K562 (cell line): ENCODE results near the gene PILRA. TPM values are rescaled to one million over a fixed set of nuclear protein-coding genes. Genes with fewer than 3 reads are reported as not detected.

ENCODE experiments used
- ARID1B ChIP-seq: fragments of 450-650 bp; IDR thresholded peaks from 2 replicates; pipeline ENCODE4 v1.6.1; 2016; ENCODE audit warnings: antibody characterized with exemption, mild to moderate bottlenecking, inconsistent platforms
- ARID2 ChIP-seq: fragments of 450-650 bp; IDR thresholded peaks from 2 replicates; pipeline ENCODE4 v1.6.1; 2017; ENCODE audit warnings: antibody characterized with exemption, mild to moderate bottlenecking
- BCL6 ChIP-seq: fragments of 250-450 bp; sonication (Bioruptor Pico); IDR thresholded peaks from 2 replicates; pipeline ENCODE4 v1.4.0; 2020
- ETV5 ChIP-seq: sonication (generic); formaldehyde crosslinking; IDR thresholded peaks from 2 replicates; pipeline ENCODE4 v1.4.0; 2020; ENCODE audit warnings: low read depth, mild to moderate bottlenecking, missing genetic modification reagents
- FOXJ3 ChIP-seq: sonication (generic); formaldehyde crosslinking; IDR thresholded peaks from 2 replicates; pipeline ENCODE4 v1.4.0; 2020; ENCODE audit warnings: mild to moderate bottlenecking, missing genetic modification reagents
- GTF2E2 ChIP-seq: fragments of 200-800 bp; sonication (Bioruptor generic); IDR thresholded peaks from 2 replicates; pipeline ENCODE4 v1.6.1; 2016; ENCODE audit warnings: missing genetic modification characterization, missing compliant biosample characterization
- HDAC3 ChIP-seq: fragments of 450-650 bp; IDR thresholded peaks from 2 replicates; pipeline ENCODE4 v1.6.1; 2018; ENCODE audit warnings: borderline replicate concordance, mild to moderate bottlenecking, moderate library complexity; ENCODE audit not compliant: partially characterized antibody
- HNRNPUL1 ChIP-seq: fragments of 200-400 bp; formaldehyde crosslinking; IDR thresholded peaks from 2 replicates; pipeline ENCODE4 v1.6.1; 2017; ENCODE audit warnings: low read length
- MYC ChIP-seq, 2 experiments: fragments of 250-450 bp in 1 of 2; sonication (Bioruptor Pico) in 1 of 2; IDR thresholded peaks; 2 replicates each; pipeline versions ENCODE4 v1.5.1 to v1.6.1; 2012 to 2021; ENCODE audit warnings: low read depth in 2 of 2, borderline replicate concordance in 1 of 2, improper control_type of control experiment in 1 of 2, low read length in 1 of 2, mild to moderate bottlenecking in 1 of 2, moderate library complexity in 1 of 2
- NR2C2 ChIP-seq, 2 experiments: fragments of 200-800 bp in 1 of 2; sonication (Bioruptor generic) in 1 of 2; sonication (generic) in 1 of 2; formaldehyde crosslinking in 1 of 2; IDR thresholded peaks; 2 replicates each; pipeline versions ENCODE4 v1.6.1 to v1.8.0; 2016 to 2022; ENCODE audit warnings: mild to moderate bottlenecking in 1 of 2, missing compliant biosample characterization in 1 of 2, missing genetic modification characterization in 1 of 2, missing genetic modification reagents in 1 of 2
- OTX1 ChIP-seq: fragments of 450-650 bp; formaldehyde crosslinking; IDR thresholded peaks from 2 replicates; pipeline ENCODE4 v1.4.0; 2022; ENCODE audit warnings: mild to moderate bottlenecking
- POLR2B ChIP-seq: fragments of 450-650 bp; IDR thresholded peaks from 2 replicates; pipeline ENCODE4 v1.6.1; 2018; ENCODE audit warnings: low read depth; ENCODE audit not compliant: partially characterized antibody
- RB1 ChIP-seq: fragments of 450-650 bp; IDR thresholded peaks from 2 replicates; pipeline ENCODE4 v1.6.1; 2017; ENCODE audit warnings: low read depth, mild to moderate bottlenecking
- SIN3B ChIP-seq: fragments of 450-650 bp; IDR thresholded peaks from 2 replicates; pipeline ENCODE4 v1.6.1; 2017; ENCODE audit warnings: low read depth, mild to moderate bottlenecking, moderate library complexity
- SMAD3 ChIP-seq: fragments of 450-650 bp; formaldehyde crosslinking; conservative IDR thresholded peaks from 2 replicates; pipeline ENCODE4 v1.4.0; 2020; ENCODE audit warnings: mild to moderate bottlenecking
- TAF1 ChIP-seq: IDR thresholded peaks from 2 replicates; pipeline ENCODE4 v1.6.1; 2011; ENCODE audit warnings: mild to moderate bottlenecking, low read length, moderate library complexity; ENCODE audit not compliant: insufficient read depth, control insufficient read depth, severe bottlenecking; ENCODE audit errors: extremely low read depth
- ZNF12 ChIP-seq: sonication (generic); formaldehyde crosslinking; IDR thresholded peaks from 2 replicates; pipeline ENCODE4 v1.4.0; 2020; ENCODE audit warnings: mild to moderate bottlenecking, missing genetic modification reagents
- ZNF324 ChIP-seq: fragments of 250-450 bp; sonication (Bioruptor Pico); IDR thresholded peaks from 2 replicates; pipeline ENCODE4 v1.4.0; 2020; ENCODE audit warnings: mild to moderate bottlenecking
- ZNF778 ChIP-seq: fragments of 450-650 bp; formaldehyde crosslinking; IDR thresholded peaks from 2 replicates; pipeline ENCODE4 v1.4.0; 2020; ENCODE audit warnings: mild to moderate bottlenecking, moderate library complexity
- ZNF785 ChIP-seq: fragments of 250-450 bp; sonication (Bioruptor Pico); IDR thresholded peaks from 2 replicates; pipeline ENCODE4 v1.4.0; 2020; ENCODE audit warnings: mild to moderate bottlenecking
- polyA plus RNA-seq, 8 experiments: library from polyadenylated mRNA; depleted of rRNA in 4 of 8; stranded (reverse) in 5 of 8; unstranded in 3 of 8; fragments of >200 nt; fragmentation: Nextera tagmentation in 2 of 8; fragmentation: Illumina TruSeq in 1 of 8; extraction: Ambion mirVana in 2 of 8; extraction: Trizol in 1 of 8; gene quantifications; 2 replicates each; pipeline versions ENCODE4 v1.2.1 to v1.2.3, GENCODE V29; 2011 to 2014; ENCODE audit warnings: inconsistent platforms in 1 of 8, missing spikeins in 1 of 8
- total RNA-seq, 7 experiments: library from RNA; depleted of rRNA in 6 of 7; stranded (reverse); fragments of >200 nt in 6 of 7; fragmentation: Illumina TruSeq in 2 of 7; extraction: Trizol in 2 of 7; gene quantifications; 2 replicates each; pipeline versions ENCODE4 v1.2.1 to v1.2.3, GENCODE V29; 2011 to 2021; ENCODE audit warnings: low replicate concordance in 1 of 7
- TF ChIP-seq, protein P1 (sequence below): fragments of 450-650 bp; formaldehyde crosslinking; IDR thresholded peaks from 2 replicates; pipeline ENCODE4 v1.4.0; 2020; ENCODE audit warnings: mild to moderate bottlenecking, moderate library complexity
- TF ChIP-seq, protein P2 (sequence below): IDR thresholded peaks from 2 replicates; pipeline ENCODE4 v1.6.1; 2016; ENCODE audit warnings: missing genetic modification characterization, missing compliant biosample characterization

PILRA gene
- total and polyA plus RNA-seq, 9 of the 15 experiments (the other 6 are each of a cell fraction or from before 2014, with no cell fraction given): 0.13 to 1.8 (median 0.62) TPM

DNA sequence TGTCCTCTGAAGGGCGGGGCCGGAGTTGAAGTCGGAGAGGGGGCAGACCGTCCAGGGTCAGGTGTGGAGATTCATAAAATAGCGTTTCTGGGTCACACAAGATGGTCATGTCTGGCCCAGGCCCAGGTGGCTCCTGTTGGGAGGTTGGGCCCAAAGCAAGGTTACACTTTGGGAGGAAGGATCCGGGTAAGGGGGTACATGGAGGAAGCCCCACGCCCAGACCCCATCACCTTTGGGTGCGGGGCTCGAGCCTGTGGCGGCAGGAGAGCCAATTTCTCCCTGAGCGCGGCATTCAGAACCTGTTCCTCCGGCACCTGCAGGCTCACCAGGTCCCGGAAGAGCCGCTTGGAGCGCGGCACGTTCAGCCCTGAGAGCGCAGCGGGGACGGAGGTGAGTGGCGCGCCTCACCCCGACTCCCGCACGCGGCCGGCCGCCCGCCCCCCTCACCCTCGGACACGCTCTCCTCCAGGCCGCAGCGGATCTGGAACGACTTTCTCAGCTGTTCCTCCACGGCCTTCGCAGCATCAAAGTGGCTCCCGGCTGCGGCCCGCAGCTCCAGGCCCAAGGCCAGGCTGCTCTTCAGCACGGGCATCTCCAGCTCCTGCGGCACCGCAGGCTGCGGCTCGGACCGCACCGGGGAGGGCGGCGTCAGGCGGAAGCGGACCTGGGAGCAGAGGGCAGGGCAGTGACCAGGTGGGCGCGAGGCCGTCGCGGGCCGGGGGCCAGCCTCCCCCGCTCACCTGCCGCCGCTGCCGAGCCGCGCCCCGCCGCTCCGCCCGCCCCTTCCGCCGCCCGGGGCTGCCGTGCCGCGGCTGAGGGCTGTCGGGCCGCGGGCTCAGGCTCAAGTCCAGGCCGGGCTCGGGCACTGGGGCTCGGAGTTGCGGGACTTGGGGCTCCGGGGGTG lies 62.4 kb downstream of the PILRA start (continued):
- TF ChIP-seq HDAC3: no peak
- peak; percentile 9; the same call in 1 of the 2 replicates for TF ChIP-seq ARID1B
- peak; percentile 70 for TF ChIP-seq POLR2B
- peak; percentile 80; the same call in 1 of the 2 replicates for TF ChIP-seq RB1
- peak; percentile 47 for TF ChIP-seq TAF1
- TF ChIP-seq BCL6 (CRISPR knock-in tag): no peak
- TF ChIP-seq OTX1 (CRISPR knock-in tag): 0 out of 2 replicates have a peak, but pooled peaks have one; percentile 29
- TF ChIP-seq SIN3B: peak; percentile 67
- no peak for TF ChIP-seq SMAD3 (CRISPR knock-in tag)
- no peak for TF ChIP-seq ZNF778 (CRISPR knock-in tag)
- no peak for TF ChIP-seq NR2C2 (CRISPR knock-in tag; IDR thresholded peaks at IDR 0.05)
- peak; percentile 53 for TF ChIP-seq NR2C2 (tag; IDR thresholded peaks at IDR 0.05)
- TF ChIP-seq ARID2: 0 out of 2 replicates have a peak, but pooled peaks have one; percentile 20
- TF ChIP-seq, protein P1, sequence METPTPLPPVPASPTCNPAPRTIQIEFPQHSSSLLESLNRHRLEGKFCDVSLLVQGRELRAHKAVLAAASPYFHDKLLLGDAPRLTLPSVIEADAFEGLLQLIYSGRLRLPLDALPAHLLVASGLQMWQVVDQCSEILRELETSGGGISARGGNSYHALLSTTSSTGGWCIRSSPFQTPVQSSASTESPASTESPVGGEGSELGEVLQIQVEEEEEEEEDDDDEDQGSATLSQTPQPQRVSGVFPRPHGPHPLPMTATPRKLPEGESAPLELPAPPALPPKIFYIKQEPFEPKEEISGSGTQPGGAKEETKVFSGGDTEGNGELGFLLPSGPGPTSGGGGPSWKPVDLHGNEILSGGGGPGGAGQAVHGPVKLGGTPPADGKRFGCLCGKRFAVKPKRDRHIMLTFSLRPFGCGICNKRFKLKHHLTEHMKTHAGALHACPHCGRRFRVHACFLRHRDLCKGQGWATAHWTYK (CRISPR knock-in tag): 0 out of 2 replicates have a peak, but pooled peaks have one; percentile 15
- TF ChIP-seq GTF2E2 (tag): peak; percentile 76; the same call in 1 of the 2 replicates
- no peak for TF ChIP-seq FOXJ3
- TF ChIP-seq, protein P2, sequence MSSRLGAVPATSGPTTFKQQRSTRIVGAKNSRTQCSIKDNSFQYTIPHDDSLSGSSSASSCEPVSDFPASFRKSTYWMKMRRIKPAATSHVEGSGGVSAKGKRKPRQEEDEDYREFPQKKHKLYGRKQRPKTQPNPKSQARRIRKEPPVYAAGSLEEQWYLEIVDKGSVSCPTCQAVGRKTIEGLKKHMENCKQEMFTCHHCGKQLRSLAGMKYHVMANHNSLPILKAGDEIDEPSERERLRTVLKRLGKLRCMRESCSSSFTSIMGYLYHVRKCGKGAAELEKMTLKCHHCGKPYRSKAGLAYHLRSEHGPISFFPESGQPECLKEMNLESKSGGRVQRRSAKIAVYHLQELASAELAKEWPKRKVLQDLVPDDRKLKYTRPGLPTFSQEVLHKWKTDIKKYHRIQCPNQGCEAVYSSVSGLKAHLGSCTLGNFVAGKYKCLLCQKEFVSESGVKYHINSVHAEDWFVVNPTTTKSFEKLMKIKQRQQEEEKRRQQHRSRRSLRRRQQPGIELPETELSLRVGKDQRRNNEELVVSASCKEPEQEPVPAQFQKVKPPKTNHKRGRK (tag): no peak
- peak; percentile 48; the same call in 1 of the 2 replicates for TF ChIP-seq MYC (IDR thresholded peaks at IDR 0.05; ENCODE audit: low read depth, low read length)
- peak; percentile 86; the same call in 1 of the 2 replicates for TF ChIP-seq MYC (CRISPR knock-in tag; IDR thresholded peaks at IDR 0.05; ENCODE audit: borderline replicate concordance, low read depth)
- TF ChIP-seq ZNF12: peak; percentile 50; the same call in 1 of the 2 replicates
- no peak for TF ChIP-seq HNRNPUL1
- TF ChIP-seq ETV5 (CRISPR knock-in tag): peak; percentile 41; the same call in 1 of the 2 replicates
- no peak for TF ChIP-seq ZNF785 (CRISPR knock-in tag)
- no peak for TF ChIP-seq ZNF324 (CRISPR knock-in tag)
